HS-27A (cell line): Measurements from ENCODE around the gene RFNG.
"Not testable (repeated sequence)": the region's sequence is repeated elsewhere in the genome, so short reads cannot be mapped to it uniquely, and the experiment has no call there.

Experiments
- DNase-seq: peaks from one replicate; pipeline ENCODE4 v3.0.0-alpha.2; 2012; ENCODE audit warnings: low read depth, missing footprints

The RFNG gene

GRCh38 chr17:82042649-82043048 lies 9.0 kb downstream of the RFNG start:
- no peak for DNase-seq

DNA sequence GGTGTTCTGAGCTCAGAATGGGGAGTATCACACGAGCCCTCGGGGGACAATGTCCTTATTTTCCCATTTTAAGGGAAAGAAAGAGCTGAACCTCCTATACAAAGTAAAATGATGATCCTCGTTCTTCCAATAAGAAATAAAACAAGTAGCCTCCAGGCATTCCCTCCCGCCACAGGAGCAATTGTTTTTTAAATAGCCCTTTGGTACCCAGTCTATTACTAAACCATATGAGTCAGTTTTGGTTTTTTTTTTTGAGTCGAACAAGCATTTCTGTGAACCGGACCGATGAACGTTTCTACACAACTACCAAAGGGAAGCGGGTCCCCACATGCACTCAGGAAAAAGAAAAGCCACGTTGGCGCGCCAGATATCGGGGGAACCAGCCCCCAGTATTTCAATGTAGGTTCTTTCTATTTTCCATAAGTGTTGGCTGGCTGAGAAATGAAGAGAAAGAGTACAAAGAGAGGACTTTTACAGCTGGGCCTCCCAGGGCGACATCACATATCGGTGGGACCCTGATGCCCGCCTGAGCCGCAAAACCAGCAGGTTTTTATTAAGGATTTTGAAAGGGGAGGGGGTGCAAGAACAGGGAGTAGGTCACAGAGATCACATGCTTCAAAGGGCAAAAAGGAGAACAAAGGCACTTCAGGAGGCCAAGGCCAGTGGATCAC lies 10.3 kb downstream of the RFNG start:
- DNase-seq = no peak

GRCh38 chr17:82039695-82040299 lies 11.8 kb downstream of the RFNG start:
- no peak for DNase-seq

DNA sequence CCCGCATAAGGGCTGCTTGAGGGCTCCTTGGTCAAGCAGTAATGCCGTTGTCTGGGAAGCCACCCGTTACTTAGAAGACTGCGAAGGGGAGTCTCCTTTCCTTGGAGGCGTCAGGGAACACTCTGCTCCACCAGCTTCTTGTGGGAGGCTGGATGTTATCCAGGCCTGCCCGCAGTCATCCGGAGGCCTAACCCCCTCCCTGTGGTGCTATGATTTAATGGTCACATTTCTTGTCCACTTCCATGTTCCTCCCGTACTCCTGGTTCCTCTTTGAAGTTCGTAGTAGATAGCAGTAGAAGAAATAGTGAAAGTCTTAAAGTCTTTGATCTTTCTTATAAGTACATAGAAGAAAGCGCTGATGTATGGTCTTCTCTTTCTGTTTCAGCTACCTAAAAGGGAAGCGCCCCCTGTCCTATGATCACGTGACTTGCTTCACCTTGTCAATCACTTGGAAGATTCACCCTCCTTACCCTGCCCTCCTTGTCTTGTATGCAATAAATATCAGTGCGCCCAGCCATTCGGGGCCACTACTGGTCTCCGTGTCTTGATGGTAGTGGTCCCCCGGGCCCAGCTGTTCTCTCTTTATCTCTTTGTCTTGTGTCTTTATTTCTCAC lies 12.7 kb downstream of the RFNG start:
- not testable (repeated sequence) for DNase-seq

GRCh38 chr17:82037889-82038195 lies 13.8 kb downstream of the RFNG start:
- no peak for DNase-seq

DNA sequence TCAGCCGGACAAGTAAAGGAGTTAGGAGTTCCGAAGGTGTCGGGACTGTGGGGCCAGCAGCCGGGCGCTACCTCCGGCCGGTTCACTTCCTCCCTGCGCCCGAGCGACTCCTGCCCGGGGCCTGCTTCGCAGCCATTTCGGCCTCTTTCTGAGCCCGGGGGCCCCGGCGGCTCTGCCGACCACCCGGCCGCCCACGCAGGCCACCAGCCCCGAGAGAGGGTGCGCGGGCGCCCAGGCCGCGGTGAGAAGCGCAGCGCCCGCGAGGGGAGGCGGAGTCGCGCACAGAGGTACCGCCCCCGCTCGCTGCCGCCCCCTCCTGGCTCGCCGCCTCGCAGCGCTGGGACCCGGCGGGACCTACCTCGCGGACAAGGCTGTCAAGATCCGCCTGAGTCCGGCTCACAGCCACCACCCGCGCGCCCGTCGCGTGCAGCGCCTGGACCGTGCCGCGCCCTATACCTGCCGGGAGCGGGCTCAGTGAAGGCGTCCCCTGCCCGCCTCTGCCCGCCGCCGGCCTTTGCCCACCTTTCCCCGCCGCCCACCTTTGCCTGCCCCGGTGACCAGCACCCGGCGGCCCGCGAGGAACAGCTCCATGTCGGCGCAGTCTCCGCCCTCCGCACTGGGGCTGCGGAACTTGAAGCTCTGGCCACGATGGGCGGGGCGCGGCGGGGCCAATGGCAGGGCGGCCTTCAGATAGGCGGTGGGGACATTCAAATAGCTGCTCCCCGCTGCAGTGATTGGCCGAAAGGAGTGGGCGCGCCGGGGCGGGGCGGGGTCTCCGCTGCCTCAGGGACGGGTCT lies 14.3 kb downstream of the RFNG start, which contains the start of gene DCXR:
DCXR (minus strand) TSS at position 606 of the 797 bp plus-strand sequence; CDS start at position 591, 15 bp downstream.
- no peak for DNase-seq

DNA sequence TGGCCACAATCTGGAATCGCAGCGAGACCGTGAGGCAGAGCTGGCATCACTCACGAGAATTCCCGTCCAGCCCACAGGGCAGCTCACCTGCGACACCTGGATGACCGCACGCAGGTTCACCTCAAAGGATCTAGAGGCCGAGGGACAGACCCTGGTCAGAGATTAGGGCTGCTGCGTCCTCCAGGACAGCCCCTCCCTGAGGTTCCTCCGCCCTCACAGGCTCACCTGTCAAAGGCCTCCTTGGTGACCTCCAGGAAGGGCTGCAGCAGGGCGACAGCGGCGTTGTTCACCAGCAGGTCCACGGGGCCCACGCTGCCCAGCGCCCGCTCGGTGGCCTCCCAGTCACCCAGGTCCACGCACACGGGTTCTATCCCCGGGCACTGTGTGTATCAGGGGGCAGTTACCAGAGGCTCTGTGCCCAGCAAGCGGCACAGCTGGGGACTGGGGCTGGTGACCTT lies 14.9 kb downstream of the RFNG start:
- no peak for DNase-seq

DNA sequence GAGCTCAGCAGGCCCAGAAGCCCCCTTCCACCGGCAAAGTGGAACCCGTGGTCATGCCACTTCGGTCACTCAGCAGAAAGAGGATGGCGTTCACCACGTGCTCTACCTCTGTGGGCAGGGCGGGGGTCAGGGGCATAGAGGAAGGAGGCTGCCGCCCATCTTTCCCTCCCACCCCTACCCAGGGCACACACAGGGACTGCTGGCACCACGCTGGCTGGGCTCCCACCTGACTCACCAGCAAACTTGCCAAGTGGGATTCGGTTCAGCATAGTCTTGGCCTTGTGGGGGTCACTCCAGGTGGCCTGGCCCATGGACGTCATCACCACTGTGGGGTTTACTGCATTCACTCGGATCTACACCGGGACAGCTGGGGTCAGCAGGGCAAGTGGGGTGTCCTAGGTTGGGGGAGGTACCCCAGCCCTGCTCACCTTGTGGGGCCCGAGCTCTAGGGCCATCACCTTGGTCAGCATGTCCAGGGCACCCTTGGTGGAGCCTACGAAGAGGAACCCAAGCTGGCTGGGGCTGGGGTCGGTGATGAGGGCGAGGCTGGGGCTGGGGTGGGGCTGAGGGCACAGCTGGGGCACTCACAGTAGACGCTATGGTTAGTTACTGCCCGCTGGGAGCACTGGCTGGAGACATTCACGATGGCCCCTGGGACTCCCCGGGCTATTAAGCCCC lies 15.5 kb downstream of the RFNG start:
- DNase-seq = no peak

DNA sequence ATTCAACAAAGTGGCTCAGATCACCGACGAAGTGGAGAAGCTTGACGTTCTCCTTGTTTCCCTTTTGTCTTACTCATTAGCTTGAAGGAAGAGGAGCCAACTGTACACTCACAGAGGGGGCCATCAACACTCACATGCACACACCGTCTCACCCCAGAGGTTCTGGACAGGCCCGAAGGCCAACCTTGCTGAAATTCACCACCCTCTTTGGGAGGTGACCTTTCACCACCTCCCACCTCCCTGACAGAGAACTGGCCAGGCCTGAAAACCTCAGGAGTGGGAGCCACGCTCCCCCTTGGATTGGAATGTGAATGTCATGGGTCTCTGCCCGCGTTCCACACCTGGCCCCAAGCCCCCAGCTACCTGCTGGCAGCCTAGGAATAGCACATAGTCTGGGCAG lies 16.1 kb downstream of the RFNG start:
- no peak for DNase-seq

DNA sequence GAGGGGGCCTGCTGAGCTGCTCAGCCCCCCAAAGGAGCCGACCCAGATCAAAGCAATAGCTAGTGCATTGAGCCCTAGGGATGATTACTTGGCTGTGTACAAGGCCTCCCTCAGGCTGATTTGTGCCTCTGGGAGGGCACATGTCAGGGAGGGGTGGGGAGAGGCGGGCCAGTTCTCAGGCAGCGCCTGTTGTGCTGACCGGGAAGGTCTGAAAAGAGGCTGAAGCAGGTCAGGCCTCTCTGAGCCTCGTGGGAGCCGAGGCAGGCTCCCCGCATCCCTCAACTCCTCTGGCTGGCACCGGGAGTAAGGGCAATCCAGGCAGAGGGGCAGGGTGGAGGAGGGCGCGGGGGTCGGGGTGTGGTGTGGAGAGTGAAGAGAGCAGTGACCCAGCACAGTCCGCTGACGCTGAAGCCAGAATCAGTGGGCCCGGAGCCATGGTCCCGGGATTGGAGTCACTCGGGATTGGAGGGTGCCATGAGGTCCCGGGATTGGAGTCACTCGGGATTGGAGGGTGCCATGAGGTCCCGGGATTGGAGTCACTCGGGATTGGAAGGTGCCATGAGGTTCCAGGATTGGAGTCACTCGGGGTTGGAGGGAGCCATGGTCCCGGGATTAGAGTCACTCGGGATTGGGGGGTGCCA lies 17.1 kb downstream of the RFNG start:
- DNase-seq = no peak

GRCh38 chr17:82033359-82034085 lies 18.1 kb downstream of the RFNG start:
- DNase-seq = no peak

- no peak for DNase-seq
These were observed 19.6 kb downstream of the RFNG start for GRCh38 chr17:82031885-82032627.

GRCh38 chr17:82031303-82031884 lies 20.2 kb downstream of the RFNG start, which contains the start of gene RAC3:
RAC3 (plus strand) TSS chr17:82031678; CDS start chr17:82031762, 84 bp downstream.
- no peak for DNase-seq

GRCh38 chr17:82030470-82031302 lies 20.9 kb downstream of the RFNG start:
- DNase-seq = no peak

DNA sequence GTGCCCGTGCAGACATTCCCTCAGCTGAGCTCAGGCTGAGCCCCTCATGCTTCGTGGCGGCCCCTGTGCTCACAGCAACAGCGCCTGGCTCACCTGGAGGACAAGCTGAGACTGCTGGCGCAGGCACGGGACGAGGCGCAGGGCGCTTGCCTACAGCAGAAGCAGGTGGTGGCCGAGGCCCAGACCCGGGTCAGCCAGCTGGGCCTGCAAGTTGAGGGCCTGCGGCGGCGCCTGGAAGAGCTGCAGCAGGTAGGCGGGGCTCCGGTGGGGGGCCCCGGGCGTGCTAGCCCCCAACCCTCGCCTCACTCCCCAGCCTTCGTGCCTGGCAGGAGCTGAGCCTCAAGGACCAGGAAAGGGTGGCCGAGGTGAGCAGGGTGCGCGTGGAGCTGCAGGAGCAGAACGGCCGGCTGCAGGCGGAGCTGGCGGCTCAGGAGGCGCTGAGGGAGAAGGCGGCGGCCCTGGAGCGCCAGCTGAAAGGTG lies 21.6 kb downstream of the RFNG start:
- no peak for DNase-seq

GRCh38 chr17:82029391-82029790 lies 22.2 kb downstream of the RFNG start:
- DNase-seq = no peak

GRCh38 chr17:82028966-82029365 lies 22.6 kb downstream of the RFNG start:
- no peak for DNase-seq

DNA sequence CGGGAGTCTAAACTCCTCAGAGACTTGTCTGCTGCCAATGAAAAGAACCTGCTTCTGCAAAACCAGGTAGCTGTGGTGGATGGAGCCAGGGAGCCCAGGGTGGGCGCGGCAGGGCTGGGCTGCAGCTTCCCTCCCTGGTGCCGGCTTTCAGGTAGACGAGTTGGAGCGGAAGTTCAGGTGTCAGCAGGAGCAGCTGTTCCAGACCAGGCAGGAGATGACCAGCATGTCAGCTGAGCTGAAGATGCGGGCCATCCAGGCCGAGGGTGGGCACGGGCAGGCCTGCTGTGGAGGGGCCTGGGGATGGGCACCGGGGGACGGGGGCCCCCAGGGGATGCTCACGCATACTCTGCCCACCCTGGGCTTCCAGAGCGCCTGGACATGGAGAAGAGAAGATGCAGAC lies 23.4 kb downstream of the RFNG start:
- no peak for DNase-seq
